ENCODE measurements around the gene FHL5.
"Not testable (repeated sequence)": the region's sequence is repeated elsewhere in the genome, so short reads cannot be mapped to it uniquely, and the experiment has no call there.

FHL5 gene

DNA sequence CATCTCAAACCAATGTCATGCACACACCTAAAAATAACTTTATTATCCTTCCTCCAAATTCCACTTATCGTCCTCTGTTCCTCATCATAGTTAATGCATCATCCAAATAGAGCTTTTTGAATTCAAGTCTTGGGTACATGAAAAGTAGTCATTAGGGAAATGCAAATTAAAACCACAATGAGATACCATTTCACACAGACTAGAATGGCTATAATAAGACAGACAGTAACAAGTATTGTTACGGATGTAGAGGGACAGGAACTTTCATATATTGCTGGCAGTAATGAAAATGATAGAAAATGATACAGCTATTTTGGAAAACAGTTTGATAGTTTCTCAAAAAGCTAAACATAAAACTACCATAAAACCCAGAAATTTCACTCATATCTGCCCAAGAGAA is 59.1 kb downstream of the FHL5 start:
- no peak overlapping the region for H3K4me3 ChIP-seq (ENCODE audit: control insufficient read depth, low read depth, low read length)
- TF ChIP-seq, protein P1, sequence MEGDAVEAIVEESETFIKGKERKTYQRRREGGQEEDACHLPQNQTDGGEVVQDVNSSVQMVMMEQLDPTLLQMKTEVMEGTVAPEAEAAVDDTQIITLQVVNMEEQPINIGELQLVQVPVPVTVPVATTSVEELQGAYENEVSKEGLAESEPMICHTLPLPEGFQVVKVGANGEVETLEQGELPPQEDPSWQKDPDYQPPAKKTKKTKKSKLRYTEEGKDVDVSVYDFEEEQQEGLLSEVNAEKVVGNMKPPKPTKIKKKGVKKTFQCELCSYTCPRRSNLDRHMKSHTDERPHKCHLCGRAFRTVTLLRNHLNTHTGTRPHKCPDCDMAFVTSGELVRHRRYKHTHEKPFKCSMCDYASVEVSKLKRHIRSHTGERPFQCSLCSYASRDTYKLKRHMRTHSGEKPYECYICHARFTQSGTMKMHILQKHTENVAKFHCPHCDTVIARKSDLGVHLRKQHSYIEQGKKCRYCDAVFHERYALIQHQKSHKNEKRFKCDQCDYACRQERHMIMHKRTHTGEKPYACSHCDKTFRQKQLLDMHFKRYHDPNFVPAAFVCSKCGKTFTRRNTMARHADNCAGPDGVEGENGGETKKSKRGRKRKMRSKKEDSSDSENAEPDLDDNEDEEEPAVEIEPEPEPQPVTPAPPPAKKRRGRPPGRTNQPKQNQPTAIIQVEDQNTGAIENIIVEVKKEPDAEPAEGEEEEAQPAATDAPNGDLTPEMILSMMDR (IDR thresholded peaks at IDR 0.05; ENCODE audit: control insufficient read depth, insufficient read depth, low read depth, low read length, missing control alignments) = no peak
- DNase-seq (ENCODE audit: low read depth) = no peak

DNA sequence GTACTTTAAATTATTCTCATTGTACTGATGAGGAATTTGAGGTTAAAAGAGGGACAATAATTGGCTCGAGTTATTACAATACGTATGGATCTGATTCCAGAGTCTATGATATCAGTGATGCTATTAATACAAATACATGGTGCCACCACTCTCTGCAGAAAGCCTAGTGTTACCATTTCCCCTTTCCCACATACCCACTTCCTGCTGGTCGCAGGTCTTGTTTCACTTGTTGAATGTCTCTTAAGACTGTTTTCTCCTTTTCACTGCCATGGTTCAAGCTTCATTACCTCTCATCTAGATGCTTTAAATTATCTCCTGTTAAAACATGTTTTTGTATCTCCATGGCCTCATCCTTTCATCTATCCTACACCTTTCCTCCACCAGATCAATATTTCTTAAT is 62.0 kb downstream of the FHL5 start:
- no peak for DNase-seq (ENCODE audit: low read depth)
- TF ChIP-seq, protein P1 (IDR thresholded peaks at IDR 0.05; ENCODE audit: control insufficient read depth, insufficient read depth, low read depth, low read length, missing control alignments) = no peak
- H3K4me3 ChIP-seq (ENCODE audit: control insufficient read depth, low read depth, low read length) = no peak overlapping the region

DNA sequence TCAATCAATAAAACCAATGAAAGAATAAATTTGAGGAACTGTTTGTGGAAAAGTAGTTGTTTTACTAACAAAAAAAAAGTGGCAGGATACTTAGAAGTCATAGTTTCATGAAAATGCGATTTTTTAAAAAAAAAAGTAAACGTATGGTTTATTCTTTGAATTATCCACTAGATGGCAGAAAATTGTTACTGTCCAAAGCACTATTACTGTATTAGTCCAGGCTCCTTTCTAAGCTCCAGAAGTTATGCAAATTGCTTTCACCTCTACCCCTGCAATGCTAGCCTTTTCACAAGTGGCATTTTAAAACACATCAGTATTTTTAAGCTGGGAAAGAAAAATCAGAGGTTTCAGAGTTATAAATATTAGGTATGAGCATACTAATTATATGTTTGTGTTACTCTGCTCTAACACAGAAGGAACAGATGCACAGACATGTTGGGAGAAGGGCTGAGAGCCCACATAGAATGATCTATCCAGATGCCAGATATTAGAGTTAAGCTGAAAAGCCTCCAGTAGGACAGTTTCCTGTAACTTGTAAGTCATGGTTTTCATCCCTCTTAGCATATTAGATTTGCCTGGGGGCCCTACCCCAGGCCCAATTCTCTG is 63.9 kb downstream of the FHL5 start:
- no peak overlapping the region for H3K4me3 ChIP-seq (ENCODE audit: control insufficient read depth, low read depth, low read length)
- TF ChIP-seq, protein P1 (IDR thresholded peaks at IDR 0.05; ENCODE audit: control insufficient read depth, insufficient read depth, low read depth, low read length, missing control alignments) = peak; percentile 27
- peak; percentile 4 for DNase-seq (ENCODE audit: low read depth)

DNA sequence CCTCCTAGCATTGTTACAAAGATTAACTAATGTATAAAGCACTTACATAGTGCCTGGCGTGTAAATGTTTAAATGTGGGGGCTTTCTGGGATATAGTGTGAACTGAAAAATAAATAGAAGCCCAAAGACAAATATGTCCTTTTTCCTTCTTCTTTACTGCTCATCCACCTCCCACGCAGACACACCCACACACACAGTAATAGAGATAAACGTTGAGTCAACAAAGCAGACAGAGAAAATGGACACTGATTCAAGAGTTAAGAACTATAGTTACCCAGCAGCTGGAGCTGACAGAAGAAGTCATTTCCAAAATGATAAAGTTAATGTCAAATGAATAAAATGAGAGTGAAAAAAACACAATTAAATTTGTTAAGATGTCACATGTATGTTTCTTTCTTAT is 68.3 kb downstream of the FHL5 start:
- no peak for DNase-seq (ENCODE audit: low read depth)
- TF ChIP-seq, protein P1 (IDR thresholded peaks at IDR 0.05; ENCODE audit: control insufficient read depth, insufficient read depth, low read depth, low read length, missing control alignments) = no peak
- no peak overlapping the region for H3K4me3 ChIP-seq (ENCODE audit: control insufficient read depth, low read depth, low read length)

DNA sequence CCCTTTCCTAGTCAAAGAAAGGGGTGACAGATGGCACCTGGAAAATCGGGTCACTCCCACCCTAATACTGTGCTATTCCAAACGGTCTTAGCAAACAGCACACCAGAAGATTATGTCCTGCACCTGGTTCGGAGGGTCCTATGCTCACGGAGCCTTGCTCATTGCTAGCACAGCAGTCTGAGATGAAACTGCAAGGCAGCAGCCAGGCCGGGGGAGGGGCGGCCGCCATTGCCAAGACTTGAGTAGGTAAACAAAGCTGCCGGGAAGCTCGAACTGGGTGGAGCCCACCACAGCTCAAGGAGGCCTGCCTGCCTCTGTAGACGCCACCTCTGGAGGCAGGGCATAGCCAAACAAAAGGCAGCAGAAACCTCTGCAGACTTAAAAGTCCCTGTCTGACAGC is 75.1 kb downstream of the FHL5 start:
- not testable (repeated sequence) for H3K4me3 ChIP-seq (ENCODE audit: control insufficient read depth, low read depth, low read length); DNase-seq (ENCODE audit: low read depth)

DNA sequence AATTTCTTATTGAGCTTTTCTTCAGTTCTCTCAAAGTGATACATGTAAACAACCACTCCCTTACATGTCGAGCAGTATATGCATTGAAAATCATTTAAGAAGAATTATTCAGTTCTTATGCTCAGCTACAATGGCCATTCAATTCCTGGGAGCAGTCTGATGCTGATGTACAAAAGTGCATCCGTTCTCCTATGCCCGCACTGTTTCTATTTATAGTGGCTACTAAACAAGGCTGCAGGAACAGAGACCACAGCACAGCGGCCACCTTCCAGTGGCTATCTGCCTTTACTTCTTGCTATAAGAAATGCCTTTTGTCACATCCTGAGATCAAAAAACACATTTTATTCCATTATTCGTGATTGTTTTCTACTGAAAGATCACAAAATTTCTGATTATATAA is 82.2 kb downstream of the FHL5 start:
- DNase-seq (ENCODE audit: low read depth) = no peak
- no peak overlapping the region for H3K4me3 ChIP-seq (ENCODE audit: control insufficient read depth, low read depth, low read length)
- TF ChIP-seq, protein P1 (IDR thresholded peaks at IDR 0.05; ENCODE audit: control insufficient read depth, insufficient read depth, low read depth, low read length, missing control alignments) = no peak

DNA sequence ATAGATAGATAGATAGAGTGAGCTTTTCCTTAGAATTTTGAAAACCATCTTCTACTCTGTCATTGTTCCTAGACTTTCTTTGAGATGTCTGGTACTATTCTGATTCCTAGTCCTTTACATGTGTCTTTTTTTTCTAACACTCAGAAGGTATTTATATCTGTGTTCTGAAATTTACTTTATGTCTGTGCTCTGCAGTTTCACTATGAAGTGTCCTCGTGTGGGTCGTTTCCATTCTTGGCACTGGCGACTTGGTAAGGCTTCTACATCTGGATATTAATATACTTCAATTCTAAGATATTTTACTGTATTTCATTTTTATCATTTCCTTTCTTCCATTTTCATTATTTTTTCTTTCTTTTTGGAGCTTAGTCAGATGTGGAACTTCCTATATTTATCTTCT is 87.0 kb downstream of the FHL5 start:
- DNase-seq (ENCODE audit: low read depth) = no peak
- no peak overlapping the region for H3K4me3 ChIP-seq (ENCODE audit: control insufficient read depth, low read depth, low read length)
- TF ChIP-seq, protein P1 (IDR thresholded peaks at IDR 0.05; ENCODE audit: control insufficient read depth, insufficient read depth, low read depth, low read length, missing control alignments) = no peak

Measured in AG09309 (cell line).